ENCODE measurements around the gene TNNC1. TPM values are rescaled to one million over a fixed set of nuclear protein-coding genes. Genes with fewer than 3 reads are reported as not detected.

The TNNC1 gene
- total and polyA plus RNA-seq, 9 of the 15 experiments (the other 6 are each of a cell fraction or from before 2014, with no cell fraction given): 0.08 to 0.85 (median 0.42) TPM; not detected in 4

DNA sequence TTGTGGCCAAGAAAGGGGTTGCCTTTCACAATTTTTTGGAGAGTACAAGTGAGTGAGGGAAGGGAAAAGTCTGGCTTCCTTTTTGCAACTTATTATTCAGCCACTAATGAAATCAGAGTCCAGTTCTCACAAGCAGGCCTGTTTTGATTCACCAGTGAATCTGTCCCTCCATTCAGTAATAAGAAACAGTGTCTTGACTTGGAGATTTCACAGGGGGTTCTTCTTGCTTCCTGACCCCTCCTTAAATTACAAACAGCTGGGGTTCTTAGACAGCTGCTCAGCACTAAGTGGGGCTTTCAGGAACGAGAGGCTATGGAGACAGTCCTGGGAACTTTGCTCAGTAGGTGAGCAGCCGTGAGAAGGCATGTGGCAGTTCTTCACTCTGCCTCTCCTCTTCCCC is 33.5 kb downstream of the TNNC1 start:
- Histone ChIP-seq H3K36me3 (ENCODE audit: control insufficient read depth, insufficient read depth, low read length) (peaks cover 8% of the 10 kb centered on the region; the same call in 1 of the 3 replicates), H2AFZ (ENCODE audit: low read depth, low read length) (no peak overlapping the region), H3K4me3 (no peak overlapping the region), H3K9ac (ENCODE audit: insufficient read depth in 1 of 2, low read depth in 2 of 2, low read length in 2 of 2) (no peak overlapping the region), H3K4me1 (replicated peaks in 1 of 2; ENCODE audit: control insufficient read depth in 2 of 2, insufficient read depth in 2 of 2, low read length in 2 of 2) (no peaks in the 10 kb centered on the region; a peak in 1 of 5 replicates), H3K27me3 (ENCODE audit: control insufficient read depth in 2 of 2, insufficient read depth in 2 of 2, low read length in 2 of 2) (no peaks in the 10 kb centered on the region), H3K27ac (ENCODE audit: extremely low read depth, low read depth, low read length) (no peak overlapping the region), H3K9me3 (replicated peaks; ENCODE audit: control insufficient read depth, insufficient read depth, low read depth, low read length) (no peaks in the 10 kb centered on the region), H3K4me2 (ENCODE audit: insufficient read depth, low read length) (no peak overlapping the region), H3K79me2 (ENCODE audit: control insufficient read depth, insufficient read depth, low read length) (no peaks in the 10 kb centered on the region), H4K20me1 (replicated peaks; ENCODE audit: control insufficient read depth, insufficient read depth, low read length) (no peaks in the 10 kb centered on the region), H3K9me1 (ENCODE audit: control insufficient read depth, insufficient read depth, low read length) (no peaks in the 10 kb centered on the region)
- BruUV-seq (replicated peaks): no TSS peak
- no peak for DNase-seq (ENCODE audit: extremely low read depth in 1 of 4, low spot score in 3 of 4)
- 86% methylated on average over 2 of the region's 2 CpGs for WGBS (ENCODE audit: insufficient coverage, low coverage, missing lambda C conversion rate)
- in situ Hi-C loops (cut with MboI) (no loop called here), intact Hi-C loops (cut with micrococcal nuclease) (no loop called here)
- TF ChIP-seq, protein P1, sequence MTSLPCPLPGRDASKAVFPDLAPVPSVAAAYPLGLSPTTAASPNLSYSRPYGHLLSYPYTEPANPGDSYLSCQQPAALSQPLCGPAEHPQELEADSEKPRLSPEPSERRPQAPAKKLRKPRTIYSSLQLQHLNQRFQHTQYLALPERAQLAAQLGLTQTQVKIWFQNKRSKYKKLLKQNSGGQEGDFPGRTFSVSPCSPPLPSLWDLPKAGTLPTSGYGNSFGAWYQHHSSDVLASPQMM (CRISPR knock-in tag; IDR thresholded peaks at IDR 0.05): no peak
- TF ChIP-seq SAFB (IDR thresholded peaks at IDR 0.05; ENCODE audit: borderline replicate concordance, low read depth, low read length) (no peak), ZNF695 (CRISPR knock-in tag; IDR thresholded peaks at IDR 0.05) (no peak), TOE1 (IDR thresholded peaks at IDR 0.05; ENCODE audit: borderline replicate concordance) (no peak), TOE1 (CRISPR knock-in tag; IDR thresholded peaks at IDR 0.05; ENCODE audit: borderline replicate concordance, low read depth) (no peak)
- FAIRE-seq: no peak
- ChIA-PET POLR2A (interaction anchor here (1.1 kb wide), 1 partner anchor 31 kb away, joined by 6 read pairs; no protein-coding TSS in a partner anchor), CTCF (ENCODE audit: low intra/inter-chr PET ratio) (no interaction called here)
- ATAC-seq: no peak

DNA sequence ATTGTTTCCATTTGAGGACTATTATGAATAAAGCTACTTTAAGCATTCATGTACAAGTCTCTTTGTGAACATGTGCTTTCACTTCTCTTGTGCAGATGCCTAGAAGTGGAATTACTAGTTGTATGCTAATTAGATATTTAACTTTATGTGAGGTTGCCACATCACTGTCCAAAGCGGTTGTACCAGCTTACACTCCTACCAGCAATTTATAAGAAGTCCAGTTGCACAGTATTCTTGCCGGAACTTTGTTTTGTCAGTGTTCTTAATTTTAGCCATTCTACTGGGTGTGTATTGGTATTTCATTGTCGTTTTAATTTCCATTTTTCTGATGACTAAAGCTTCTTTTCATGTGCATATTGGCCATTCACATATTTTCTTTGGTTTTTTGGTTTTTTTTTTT is 38.0 kb downstream of the TNNC1 start:
- ATAC-seq (no peak), FAIRE-seq (no peak), DNase-seq (ENCODE audit: extremely low read depth in 1 of 4, low spot score in 3 of 4) (no peak)
- Histone ChIP-seq H3K9me1 (ENCODE audit: control insufficient read depth, insufficient read depth, low read length) (no peaks in the 10 kb centered on the region), H3K9me3 (replicated peaks; ENCODE audit: control insufficient read depth, insufficient read depth, low read depth, low read length) (no peaks in the 10 kb centered on the region), H2AFZ (ENCODE audit: low read depth, low read length) (no peak overlapping the region), H3K4me1 (replicated peaks in 1 of 2; ENCODE audit: control insufficient read depth in 2 of 2, insufficient read depth in 2 of 2, low read length in 2 of 2) (peaks cover 5 to 7% of the 10 kb centered on the region in 2 experiments; a peak in 4 of 5 replicates), H3K4me3 (no peak overlapping the region), H3K9ac (ENCODE audit: insufficient read depth in 1 of 2, low read depth in 2 of 2, low read length in 2 of 2) (no peak overlapping the region), H3K27me3 (ENCODE audit: control insufficient read depth in 2 of 2, insufficient read depth in 2 of 2, low read length in 2 of 2) (no peaks in the 10 kb centered on the region), H4K20me1 (replicated peaks; ENCODE audit: control insufficient read depth, insufficient read depth, low read length) (no peaks in the 10 kb centered on the region), H3K27ac (ENCODE audit: extremely low read depth, low read depth, low read length) (no peak overlapping the region), H3K4me2 (ENCODE audit: insufficient read depth, low read length) (no peak overlapping the region), H3K79me2 (ENCODE audit: control insufficient read depth, insufficient read depth, low read length) (peaks cover 23% of the 10 kb centered on the region), H3K36me3 (ENCODE audit: control insufficient read depth, insufficient read depth, low read length) (peaks cover 26% of the 10 kb centered on the region)
- CTCF ChIA-PET (ENCODE audit: low intra/inter-chr PET ratio): interaction anchor here (0.6 kb wide), 1 partner anchor 34 kb away, joined by 3 read pairs; no protein-coding TSS in a partner anchor
- no TSS peak for BruUV-seq (replicated peaks)
- in situ Hi-C loops (cut with MboI) (no loop called here), intact Hi-C loops (cut with micrococcal nuclease) (no loop called here)
- POLR2A ChIA-PET: no interaction called here
- 100% methylated on average over 3 of the region's 3 CpGs for WGBS (ENCODE audit: insufficient coverage, low coverage, missing lambda C conversion rate)
- TF ChIP-seq ZNF133 (CRISPR knock-in tag; IDR thresholded peaks at IDR 0.05) (no peak), ZNF316 (IDR thresholded peaks at IDR 0.05) (0 out of 2 replicates have a peak, but pooled peaks have one; percentile 2), STAT5B (CRISPR knock-in tag; IDR thresholded peaks at IDR 0.05) (no peak), ADNP (tag; IDR thresholded peaks at IDR 0.05) (no peak), PHB (CRISPR knock-in tag; IDR thresholded peaks at IDR 0.05) (no peak)
- TF ChIP-seq, protein P2, sequence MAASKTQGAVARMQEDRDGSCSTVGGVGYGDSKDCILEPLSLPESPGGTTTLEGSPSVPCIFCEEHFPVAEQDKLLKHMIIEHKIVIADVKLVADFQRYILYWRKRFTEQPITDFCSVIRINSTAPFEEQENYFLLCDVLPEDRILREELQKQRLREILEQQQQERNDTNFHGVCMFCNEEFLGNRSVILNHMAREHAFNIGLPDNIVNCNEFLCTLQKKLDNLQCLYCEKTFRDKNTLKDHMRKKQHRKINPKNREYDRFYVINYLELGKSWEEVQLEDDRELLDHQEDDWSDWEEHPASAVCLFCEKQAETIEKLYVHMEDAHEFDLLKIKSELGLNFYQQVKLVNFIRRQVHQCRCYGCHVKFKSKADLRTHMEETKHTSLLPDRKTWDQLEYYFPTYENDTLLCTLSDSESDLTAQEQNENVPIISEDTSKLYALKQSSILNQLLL (CRISPR knock-in tag; IDR thresholded peaks at IDR 0.05; ENCODE audit: borderline replicate concordance): no peak
- TF ChIP-seq, protein P3, sequence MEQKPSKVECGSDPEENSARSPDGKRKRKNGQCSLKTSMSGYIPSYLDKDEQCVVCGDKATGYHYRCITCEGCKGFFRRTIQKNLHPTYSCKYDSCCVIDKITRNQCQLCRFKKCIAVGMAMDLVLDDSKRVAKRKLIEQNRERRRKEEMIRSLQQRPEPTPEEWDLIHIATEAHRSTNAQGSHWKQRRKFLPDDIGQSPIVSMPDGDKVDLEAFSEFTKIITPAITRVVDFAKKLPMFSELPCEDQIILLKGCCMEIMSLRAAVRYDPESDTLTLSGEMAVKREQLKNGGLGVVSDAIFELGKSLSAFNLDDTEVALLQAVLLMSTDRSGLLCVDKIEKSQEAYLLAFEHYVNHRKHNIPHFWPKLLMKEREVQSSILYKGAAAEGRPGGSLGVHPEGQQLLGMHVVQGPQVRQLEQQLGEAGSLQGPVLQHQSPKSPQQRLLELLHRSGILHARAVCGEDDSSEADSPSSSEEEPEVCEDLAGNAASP (IDR thresholded peaks at IDR 0.05): no peak

Measured in K562 (cell line).